ENCODE results near the gene TNPO3.
"Not testable (repeated sequence)": the region's sequence is repeated elsewhere in the genome, so short reads cannot be mapped to it uniquely, and the experiment has no call there.

The TNPO3 gene

DNA sequence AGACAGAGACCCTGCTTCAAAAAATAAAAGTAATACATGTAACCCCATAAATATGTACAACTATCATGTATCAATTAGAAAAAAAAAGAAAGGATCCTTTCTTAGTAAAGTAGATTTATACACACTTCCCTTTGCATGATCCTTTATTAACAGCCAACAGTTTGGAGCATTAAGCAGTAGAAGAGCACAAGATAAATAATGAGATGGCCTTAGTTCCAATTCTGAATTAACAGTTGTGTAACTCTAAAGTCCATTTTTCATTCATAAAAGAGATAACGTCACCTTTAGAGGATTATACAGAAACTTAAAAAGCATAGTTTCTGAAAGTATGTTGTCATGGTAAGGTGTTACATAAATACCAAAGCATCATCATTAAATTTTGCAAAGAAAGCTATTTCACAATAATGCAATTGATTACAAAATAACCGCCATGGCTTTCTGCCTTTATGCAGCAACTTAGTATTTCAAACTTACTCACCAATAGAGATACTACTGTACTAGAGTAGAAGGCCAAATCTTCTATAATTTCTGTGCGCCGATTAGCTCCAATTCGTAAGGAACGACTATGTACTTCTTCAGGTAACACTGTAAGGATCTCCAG is 40.3 kb downstream of the TNPO3 start:
- no peak for DNase-seq (ENCODE audit: low spot score)

DNA sequence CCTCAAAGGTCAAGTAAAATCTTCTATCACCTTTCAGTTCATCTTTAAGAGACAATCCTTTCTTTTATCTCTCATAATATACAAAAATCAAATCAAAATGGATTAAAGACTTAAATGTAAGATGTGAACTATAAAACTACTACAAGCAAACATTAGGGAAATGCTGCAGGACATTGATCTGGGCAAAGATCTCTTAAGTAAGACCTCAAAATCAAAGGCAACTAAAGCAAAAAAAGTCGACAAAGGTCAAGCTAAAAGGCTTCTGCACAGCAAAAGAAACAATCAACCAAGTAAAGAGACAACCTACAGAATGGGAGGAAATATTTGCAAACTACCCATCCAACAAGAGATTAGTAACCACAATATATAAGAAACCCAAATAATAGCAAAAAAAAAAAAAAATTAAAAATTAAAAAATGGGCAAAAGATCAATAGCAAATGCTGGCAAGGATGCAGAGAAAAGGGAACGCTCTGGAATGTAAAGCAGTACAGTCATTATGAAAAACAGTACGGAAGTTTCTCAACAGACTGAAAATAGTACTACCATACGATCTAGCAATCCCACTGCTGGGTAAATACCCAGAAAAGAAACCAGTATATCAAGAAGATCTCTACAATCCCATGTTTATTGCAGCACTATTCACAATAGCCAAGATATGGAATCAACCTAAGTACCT is 41.7 kb downstream of the TNPO3 start:
- no peak for DNase-seq (ENCODE audit: low spot score)

- DNase-seq (ENCODE audit: low spot score): no peak
Measured at GRCh38 chr7:129012641-129013040, 42.3 kb downstream of the TNPO3 start.

DNA sequence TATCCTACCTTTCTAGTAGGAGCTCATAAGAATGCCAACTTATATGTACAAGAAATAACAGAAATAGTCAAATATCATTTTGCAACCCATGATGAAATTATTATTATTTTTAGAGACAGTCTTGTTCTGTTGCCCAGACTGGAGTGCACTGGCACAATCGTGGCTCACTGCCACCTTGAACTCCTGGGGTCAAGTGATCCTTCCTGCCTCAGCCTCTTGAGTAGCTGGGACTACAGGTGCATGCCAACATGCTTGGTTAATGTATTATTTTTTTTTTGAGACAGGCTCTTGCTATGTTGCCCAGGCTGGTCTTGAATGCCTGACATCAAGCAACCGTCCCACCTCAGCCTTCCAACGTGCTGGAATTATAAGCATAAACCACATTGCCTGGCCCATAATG is 44.8 kb downstream of the TNPO3 start:
- no peak for DNase-seq (ENCODE audit: low spot score)

- DNase-seq (ENCODE audit: low spot score): no peak
Measured at GRCh38 chr7:129009437-129009836, 45.5 kb downstream of the TNPO3 start.

DNA sequence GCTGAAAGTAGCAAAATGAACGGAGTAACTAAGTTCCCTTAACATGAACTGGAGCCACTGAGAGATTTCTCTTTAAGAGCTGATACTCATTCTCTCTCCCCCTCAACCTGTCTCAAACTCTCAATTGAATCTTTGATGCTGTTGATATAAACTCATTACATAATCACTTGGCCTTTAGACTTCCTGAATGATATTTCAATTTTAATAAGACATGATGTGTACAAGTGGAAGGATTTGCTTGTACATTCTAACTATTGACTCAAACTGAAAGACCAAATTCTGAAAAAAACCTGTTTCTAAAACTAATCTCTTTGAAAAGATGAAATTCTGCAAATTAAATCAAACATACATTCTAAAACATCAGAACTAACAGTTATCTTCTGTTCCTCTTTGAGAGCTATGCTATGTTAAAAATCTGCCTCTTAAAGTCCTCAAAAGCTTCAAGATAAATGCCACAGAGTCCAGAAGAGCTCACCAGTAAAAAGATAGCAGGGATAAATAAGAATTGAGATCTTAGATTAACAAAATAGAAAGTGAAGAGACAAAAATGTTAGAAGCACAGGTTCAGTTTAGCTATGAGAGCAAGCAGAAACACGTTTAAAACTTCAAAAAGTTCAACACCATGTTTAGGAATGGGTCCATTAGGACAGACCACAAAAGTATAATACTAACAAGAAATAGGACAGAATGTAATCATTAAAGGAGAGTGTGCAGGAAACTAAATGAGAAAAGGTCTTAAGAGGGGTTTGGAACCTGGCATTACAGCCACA is 46.1 kb downstream of the TNPO3 start:
- no peak for DNase-seq (ENCODE audit: low spot score)

- no peak for DNase-seq (ENCODE audit: low spot score)
Measured at GRCh38 chr7:129007572-129007971, 47.3 kb downstream of the TNPO3 start.

DNA sequence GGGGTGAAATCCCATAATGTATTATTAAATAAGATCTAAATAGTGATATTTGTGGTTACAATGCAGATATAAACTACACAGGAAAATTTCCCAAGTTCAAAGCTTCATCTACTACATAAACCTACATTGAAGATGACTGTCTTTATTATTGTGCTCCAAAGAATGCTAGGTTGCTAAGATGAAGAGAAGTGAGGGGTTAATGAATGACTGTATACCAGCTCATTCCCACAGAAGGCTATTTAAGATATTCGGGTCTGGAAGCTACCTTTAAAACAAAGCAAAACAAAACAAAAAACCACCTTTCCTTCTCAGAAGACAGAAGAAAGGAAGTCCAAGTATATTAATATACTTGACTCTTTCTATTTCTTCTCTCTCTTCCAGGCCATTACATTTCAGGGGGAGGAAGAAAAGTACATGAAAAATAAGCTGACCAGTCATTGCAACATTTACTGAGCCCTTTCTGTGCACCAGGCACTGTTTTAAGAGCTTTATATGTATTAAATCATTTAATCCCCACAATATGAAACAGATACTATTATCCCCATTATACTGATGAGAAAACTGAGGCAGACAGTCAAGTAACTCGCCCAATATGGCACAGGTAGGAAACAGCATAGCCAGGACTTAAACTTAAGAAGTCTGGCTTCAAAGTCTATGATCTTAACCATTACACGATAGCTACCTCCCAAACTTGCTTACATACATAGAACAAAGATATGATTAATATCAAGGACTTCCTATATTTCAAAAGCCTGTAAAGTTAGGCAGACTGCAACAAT is 48.1 kb downstream of the TNPO3 start:
- DNase-seq (ENCODE audit: low spot score): no peak

GRCh38 chr7:129005186-129005585 is 49.7 kb downstream of the TNPO3 start:
- DNase-seq (ENCODE audit: low spot score): no peak

DNA sequence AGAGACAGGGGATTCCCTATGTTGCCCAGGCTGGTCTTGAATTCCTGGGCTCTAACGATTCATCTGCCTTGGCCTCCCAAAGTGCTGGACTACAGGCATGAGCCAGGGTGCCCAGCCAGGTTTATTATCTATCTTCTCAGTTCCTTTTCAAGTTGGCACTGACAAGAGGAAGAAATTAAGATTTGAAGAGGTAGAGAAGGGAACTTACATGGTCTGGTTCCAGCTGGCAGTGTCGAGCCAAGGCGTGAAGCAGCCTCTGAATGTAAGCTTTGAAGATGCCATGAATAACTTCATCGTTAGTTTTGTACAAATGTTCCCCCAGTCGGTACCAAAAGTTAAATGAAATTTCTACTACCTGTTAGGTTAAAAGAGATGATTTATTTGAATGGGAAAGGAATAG is 57.7 kb downstream of the TNPO3 start:
- DNase-seq (ENCODE audit: low spot score): no peak

DNA sequence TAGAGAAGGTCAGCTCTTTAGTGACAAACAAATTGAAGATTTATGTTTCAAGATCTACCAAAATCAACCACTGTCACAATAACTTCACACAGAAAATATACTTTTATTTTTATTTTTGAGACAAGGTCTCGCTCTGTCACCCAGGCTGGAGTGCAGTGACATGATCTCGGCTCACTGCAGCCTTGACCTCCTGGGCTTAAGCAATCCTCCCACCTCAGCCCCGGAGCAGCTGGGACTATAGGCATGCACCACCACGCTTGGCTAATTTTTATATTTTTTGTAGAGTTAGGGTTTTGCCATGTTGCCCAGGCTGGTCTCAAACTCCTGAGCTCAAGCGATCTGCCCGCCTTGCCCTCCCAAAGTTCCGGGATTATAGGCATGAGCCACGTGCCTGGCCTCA is 60.4 kb downstream of the TNPO3 start:
- not testable (repeated sequence) for DNase-seq (ENCODE audit: low spot score)

DNA sequence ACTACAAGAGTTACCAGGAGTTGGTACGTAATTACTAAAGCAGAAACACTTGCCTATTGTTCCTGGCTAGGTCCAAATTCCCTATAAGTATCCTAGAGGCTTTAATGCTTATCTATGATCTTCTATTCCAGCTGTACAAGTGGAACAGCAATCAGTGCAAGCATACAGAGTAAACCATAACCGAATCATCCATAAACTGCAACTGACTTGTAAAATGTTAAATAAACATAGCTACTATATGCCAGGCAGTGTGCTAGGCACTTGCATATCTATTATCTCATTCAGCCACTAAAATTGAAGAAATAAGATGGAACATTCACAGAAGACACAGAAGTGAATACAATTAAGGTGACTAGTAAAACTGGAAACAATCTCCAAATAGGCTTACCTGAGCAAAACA is 61.5 kb downstream of the TNPO3 start:
- no peak for DNase-seq (ENCODE audit: low spot score)

DNA sequence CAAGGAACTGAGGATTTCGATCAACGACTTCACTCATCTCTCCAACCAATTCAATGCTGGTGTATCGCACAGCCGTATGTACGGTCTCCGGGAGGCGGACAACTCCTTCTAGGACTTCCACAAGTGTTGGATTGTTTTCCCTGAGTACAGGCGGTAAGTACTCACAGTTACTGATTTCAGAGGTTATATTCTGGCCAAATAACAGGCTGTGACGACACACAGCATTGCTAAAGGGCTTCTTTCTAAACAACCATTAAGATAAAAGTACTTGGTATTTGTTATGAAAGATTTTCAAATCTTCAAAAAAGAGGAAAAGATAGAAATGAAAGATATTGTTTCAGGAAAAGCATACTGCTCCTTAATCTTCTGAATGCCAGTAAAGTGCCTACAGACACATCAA is 65.0 kb downstream of the TNPO3 start:
- DNase-seq (ENCODE audit: low spot score): no peak

GRCh38 chr7:128988372-128988771 is 66.5 kb downstream of the TNPO3 start:
- DNase-seq (ENCODE audit: low spot score): no peak

DNA sequence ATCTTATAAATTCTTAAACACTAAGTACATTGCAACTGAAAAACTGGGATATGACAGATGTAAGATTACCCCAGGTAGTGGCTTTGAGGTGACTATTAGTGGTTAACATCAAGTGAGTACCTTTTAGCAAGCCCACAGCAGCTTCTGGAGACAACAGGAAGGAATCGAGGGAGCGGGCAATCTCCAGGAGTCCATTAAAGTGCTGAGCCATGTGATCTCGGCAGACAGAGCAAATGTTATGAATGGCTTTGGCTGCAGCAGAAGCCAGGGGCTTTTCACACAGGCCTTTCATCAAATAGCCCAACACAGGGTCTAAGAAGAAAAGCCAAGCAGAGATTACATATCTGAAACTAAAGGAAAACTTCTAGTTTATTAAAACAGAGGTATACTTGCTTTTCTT is 68.3 kb downstream of the TNPO3 start:
- DNase-seq (ENCODE audit: low spot score): peak; percentile 29

DNA sequence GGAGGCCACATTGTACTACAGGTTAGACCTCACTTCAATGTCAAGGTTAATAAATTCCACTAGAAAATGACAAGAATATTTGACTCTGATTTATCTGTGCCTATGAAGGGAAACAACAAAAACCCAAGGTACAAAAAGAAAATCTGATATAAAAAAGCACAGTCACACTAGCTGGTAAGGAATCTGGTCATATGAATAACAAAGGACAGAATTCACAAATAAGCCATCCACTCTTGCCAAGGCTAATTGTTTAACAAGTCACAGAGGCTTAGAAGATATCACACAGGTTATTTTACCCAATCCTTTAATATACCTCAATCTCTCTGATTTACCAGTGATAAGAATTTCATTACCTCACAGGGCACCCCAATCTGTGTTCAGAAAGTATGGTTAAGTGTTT is 69.3 kb downstream of the TNPO3 start:
- DNase-seq (ENCODE audit: low spot score): no peak

DNA sequence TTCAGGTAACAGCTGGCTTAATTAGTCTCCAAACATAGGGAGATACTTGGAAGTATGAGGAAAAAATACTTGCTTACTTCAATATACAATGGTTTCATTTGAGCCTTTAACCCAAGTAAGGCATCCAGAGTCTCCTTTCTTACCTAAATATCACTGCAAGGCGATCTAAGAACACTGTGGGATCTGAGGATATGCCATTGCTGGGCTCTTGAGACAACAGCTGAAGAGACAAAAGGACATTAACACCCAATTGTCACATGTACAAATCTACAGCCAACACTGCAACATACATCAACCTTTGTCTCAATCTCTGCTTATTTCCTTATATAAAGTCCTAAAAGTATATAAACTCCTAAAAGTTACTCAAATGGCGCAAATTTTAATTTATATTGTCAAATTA is 72.8 kb downstream of the TNPO3 start:
- DNase-seq (ENCODE audit: low spot score): no peak

GRCh38 chr7:128974241-128974934 is 80.5 kb downstream of the TNPO3 start:
- DNase-seq (ENCODE audit: low spot score): peak; percentile 62

GRCh38 chr7:128968624-128969023 is 86.3 kb downstream of the TNPO3 start:
- no peak for DNase-seq (ENCODE audit: low spot score)

GRCh38 chr7:128963327-128963757 is 91.6 kb downstream of the TNPO3 start:
- no peak for DNase-seq (ENCODE audit: low spot score)

DNA sequence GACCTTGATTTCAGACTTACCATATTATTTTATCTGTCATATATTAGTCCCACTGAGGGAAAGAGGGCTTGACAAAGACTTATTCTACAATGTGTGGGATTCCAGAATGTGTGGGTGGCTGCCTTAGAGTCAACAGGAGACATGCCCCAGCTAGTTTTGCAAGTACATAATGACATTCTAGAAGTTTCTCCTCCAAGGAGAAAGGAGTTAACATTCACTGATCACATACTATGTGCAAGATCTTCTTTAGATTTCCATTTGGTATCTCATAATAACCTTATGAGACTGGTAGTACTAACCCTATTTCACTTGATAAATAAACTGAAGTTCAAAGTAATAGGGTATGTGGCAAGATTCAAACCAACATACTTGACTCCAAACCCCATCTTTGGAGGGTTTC is 92.0 kb downstream of the TNPO3 start:
- no peak for DNase-seq (ENCODE audit: low spot score)

All from D341Med (cell line).